ENCODE data around the gene HSD17B11. TPM values are rescaled to one million over a fixed set of nuclear protein-coding genes. Genes with fewer than 3 reads are reported as not detected.

The HSD17B11 gene
- total RNA-seq, 1 donor from 2014 or later = 10.3 TPM

DNA sequence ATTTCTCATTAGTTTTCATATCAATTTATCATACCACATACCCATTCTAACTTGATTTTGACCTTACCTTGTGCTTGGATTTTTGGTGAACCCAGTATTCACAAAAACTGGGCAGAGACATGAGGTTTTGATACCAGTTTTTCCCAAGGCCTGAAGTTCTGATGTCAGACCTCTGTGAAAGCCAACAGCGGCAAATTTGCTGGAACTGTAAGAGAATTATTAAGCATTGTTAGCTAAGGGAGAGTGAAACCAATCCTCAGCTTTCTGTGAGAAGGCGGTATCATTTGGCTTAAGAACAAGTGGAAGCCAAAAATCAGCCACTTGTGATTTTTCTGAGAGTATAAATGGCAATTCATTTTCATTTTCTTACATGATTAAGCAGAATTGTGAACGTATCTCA, 77.2 kb downstream of the HSD17B11 start:
- TF ChIP-seq CTCF (IDR thresholded peaks at IDR 0.05) = no peak

GRCh38 chr4:87311684-87312083, 79.3 kb downstream of the HSD17B11 start:
- TF ChIP-seq CTCF (IDR thresholded peaks at IDR 0.05) = no peak
- no peaks in the 10 kb centered on the region for H3K27me3 Mint-ChIP-seq (ENCODE audit: low read depth)
- H3K9me3 Mint-ChIP-seq (ENCODE audit: low read depth) = peaks cover 3% of the 10 kb centered on the region
- H3K36me3 Mint-ChIP-seq (ENCODE audit: low read depth) = no peaks in the 10 kb centered on the region
- H3K4me3 Mint-ChIP-seq (ENCODE audit: unreplicated experiment) = no peak overlapping the region
- H3K27ac Mint-ChIP-seq (ENCODE audit: unreplicated experiment) = no peak overlapping the region
- DNase-seq (ENCODE audit: low spot score) = no peak
- H3K4me1 Mint-ChIP-seq (ENCODE audit: low read depth) = peaks cover 11% of the 10 kb centered on the region

More for the DNA sequence above, 77.2 kb downstream of the HSD17B11 start:
- H3K4me3 Mint-ChIP-seq (ENCODE audit: unreplicated experiment) = no peak overlapping the region
- DNase-seq (ENCODE audit: low spot score) = no peak
- peaks cover 7% of the 10 kb centered on the region for H3K4me1 Mint-ChIP-seq (ENCODE audit: low read depth)
- no peak overlapping the region for H3K27ac Mint-ChIP-seq (ENCODE audit: unreplicated experiment)
- no peaks in the 10 kb centered on the region for H3K27me3 Mint-ChIP-seq (ENCODE audit: low read depth)
- peaks cover 3% of the 10 kb centered on the region for H3K9me3 Mint-ChIP-seq (ENCODE audit: low read depth)
- H3K36me3 Mint-ChIP-seq (ENCODE audit: low read depth) = no peaks in the 10 kb centered on the region

DNA sequence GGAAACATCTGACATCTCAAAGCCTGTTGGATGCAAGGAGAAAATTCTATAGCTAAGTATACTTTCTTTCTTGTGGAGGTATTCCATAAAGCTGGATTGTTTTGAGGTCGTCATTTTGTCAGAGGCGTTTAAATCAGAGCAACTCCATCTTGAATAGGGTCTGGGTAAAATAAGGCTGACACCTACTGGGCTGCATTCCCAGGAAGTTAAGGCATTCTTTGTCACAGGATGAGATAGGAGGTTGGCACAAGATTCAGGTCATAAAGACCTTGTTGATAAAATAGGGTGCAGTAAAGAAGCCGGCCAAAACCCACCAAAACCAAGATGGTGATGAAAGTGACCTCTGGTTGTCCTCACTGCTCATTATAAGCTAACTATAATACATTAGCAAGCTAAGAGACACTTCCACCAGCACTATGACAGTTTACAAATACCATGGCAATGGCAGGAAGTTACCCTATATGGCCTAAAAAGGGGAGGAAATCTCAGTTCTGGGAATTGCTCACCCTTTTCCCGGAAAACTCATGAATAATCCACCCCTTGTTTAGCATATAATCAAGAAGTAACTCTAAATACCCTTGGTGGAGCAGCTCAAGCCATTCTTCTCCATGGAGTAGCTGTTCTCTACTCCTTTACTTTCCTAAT, 80.2 kb downstream of the HSD17B11 start:
- no peak for TF ChIP-seq CTCF (IDR thresholded peaks at IDR 0.05)
- Mint-ChIP-seq H3K4me1 (ENCODE audit: low read depth) (peaks cover 11% of the 10 kb centered on the region), H3K27me3 (ENCODE audit: low read depth) (no peaks in the 10 kb centered on the region), H3K4me3 (ENCODE audit: unreplicated experiment) (no peak overlapping the region), H3K9me3 (ENCODE audit: low read depth) (peaks cover 3% of the 10 kb centered on the region), H3K27ac (ENCODE audit: unreplicated experiment) (no peak overlapping the region), H3K36me3 (ENCODE audit: low read depth) (no peaks in the 10 kb centered on the region)
- no peak for DNase-seq (ENCODE audit: low spot score)

DNA sequence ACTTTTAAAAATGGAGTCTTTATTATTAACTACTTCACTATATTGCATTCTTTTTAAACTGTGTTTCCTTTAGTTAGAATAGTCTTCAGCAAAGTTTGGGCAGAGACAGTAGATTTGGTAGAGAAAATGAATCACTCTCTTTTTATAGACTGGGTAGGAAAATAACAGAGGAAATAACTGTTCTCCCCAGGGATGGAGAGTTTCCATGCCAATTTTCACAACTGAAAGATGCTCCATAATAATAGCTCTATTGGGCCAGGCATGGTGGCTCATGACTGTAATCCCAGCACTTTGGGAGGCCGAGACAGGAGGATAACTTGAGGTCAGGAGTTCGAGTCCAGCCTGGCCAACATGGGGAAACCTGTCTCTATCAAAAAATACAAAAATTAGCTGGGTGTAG, 81.4 kb downstream of the HSD17B11 start:
- H3K36me3 Mint-ChIP-seq (ENCODE audit: low read depth) = no peaks in the 10 kb centered on the region
- peaks cover 3% of the 10 kb centered on the region for H3K9me3 Mint-ChIP-seq (ENCODE audit: low read depth)
- no peak overlapping the region for H3K4me3 Mint-ChIP-seq (ENCODE audit: unreplicated experiment)
- no peak for DNase-seq (ENCODE audit: low spot score)
- TF ChIP-seq CTCF (IDR thresholded peaks at IDR 0.05) = no peak
- H3K27me3 Mint-ChIP-seq (ENCODE audit: low read depth) = no peaks in the 10 kb centered on the region
- peaks cover 19% of the 10 kb centered on the region for H3K4me1 Mint-ChIP-seq (ENCODE audit: low read depth)
- peak overlapping the region; percentile 13 for H3K27ac Mint-ChIP-seq (ENCODE audit: unreplicated experiment)

- no peak overlapping the region for H3K4me3 Mint-ChIP-seq (ENCODE audit: unreplicated experiment)
Measured at GRCh38 chr4:87306056-87306455, 84.9 kb downstream of the HSD17B11 start.

More at GRCh38 chr4:87306056-87306455, 84.9 kb downstream of the HSD17B11 start:
- Mint-ChIP-seq H3K4me1 (ENCODE audit: low read depth) (peaks cover 23% of the 10 kb centered on the region), H3K36me3 (ENCODE audit: low read depth) (no peaks in the 10 kb centered on the region), H3K27me3 (ENCODE audit: low read depth) (no peaks in the 10 kb centered on the region), H3K27ac (ENCODE audit: unreplicated experiment) (no peak overlapping the region), H3K9me3 (ENCODE audit: low read depth) (peaks cover 3% of the 10 kb centered on the region)
- no peak for DNase-seq (ENCODE audit: low spot score)
- no peak for TF ChIP-seq CTCF (IDR thresholded peaks at IDR 0.05)

Measured in chondrocyte (in vitro differentiated cells).